ENCODE data around the gene EMC1. TPM values are rescaled to one million over a fixed set of nuclear protein-coding genes. Genes with fewer than 3 reads are reported as not detected.

EMC1 gene
- total RNA-seq, 1 experiment from 2014 or later: 60.0 TPM

DNA sequence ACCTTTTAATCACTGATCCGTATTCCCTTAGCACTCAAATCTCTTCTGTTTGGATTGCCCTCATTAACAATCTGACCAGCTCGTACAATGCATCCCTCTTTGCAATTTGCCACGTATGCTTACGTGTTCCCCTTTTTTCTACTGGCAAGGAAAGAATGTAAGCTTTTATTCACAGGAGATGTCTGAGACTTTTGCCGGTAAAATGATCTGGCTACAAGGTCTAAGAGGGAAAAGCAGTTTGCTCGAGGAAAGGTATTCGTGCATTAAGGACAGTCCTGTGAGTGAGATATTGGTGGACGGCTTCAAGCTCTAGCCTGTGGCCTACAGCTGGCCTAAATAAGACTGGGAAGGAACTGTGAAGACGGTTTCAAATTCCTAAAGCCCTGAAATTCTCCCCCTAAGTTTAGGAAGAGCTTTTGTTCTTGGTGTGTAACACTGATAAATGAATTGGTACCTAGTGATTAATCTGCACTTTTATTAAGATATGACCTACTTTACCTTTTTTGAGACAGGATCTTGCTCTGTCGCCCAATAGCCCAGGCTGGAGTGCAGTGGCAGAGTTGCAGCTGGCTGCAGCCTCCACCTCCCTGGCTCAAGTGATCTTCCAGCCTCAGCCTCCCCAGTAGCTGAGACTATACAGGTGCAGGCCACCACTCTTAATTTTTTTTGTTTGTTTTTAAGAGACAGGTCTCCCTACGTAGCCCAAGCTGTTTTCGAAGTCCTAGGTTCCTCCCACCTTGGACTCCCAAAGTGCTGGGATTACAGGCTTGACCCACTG, 40.4 kb downstream of the EMC1 start:
- no peaks in the 10 kb centered on the region for H3K27me3 ChIP-seq (ENCODE audit: insufficient read depth, low read length)
- no peak overlapping the region for H3K23ac ChIP-seq (ENCODE audit: insufficient read length, low read depth, low read length)
- peak overlapping the region; percentile 85 for H3K4me2 ChIP-seq (ENCODE audit: insufficient read depth, insufficient read length, low read length)
- no peak overlapping the region for H2BK15ac ChIP-seq (ENCODE audit: low read depth, low read length)
- no peaks in the 10 kb centered on the region; the same call in 1 of the 2 replicates for H3K4me1 ChIP-seq (ENCODE audit: insufficient read depth, low read length)
- no peak overlapping the region for H2AFZ ChIP-seq (ENCODE audit: low read length)
- peaks cover 11% of the 10 kb centered on the region for H3K23me2 ChIP-seq (ENCODE audit: insufficient read length, low read depth, low read length, poor library complexity, severe bottlenecking)
- peaks cover 2 to 20% (median 18%) of the 10 kb centered on the region in 3 experiments; a peak in 6 of 7 replicates for H3K36me3 Mint-ChIP-seq (ENCODE audit: insufficient read depth in 1 of 3, low read depth in 3 of 3)
- no peaks in the 10 kb centered on the region for H3K9me3 ChIP-seq (ENCODE audit: control insufficient read depth, low read depth, low read length)
- H3K14ac ChIP-seq (ENCODE audit: insufficient read depth, low read length): no peak overlapping the region; the same call in 1 of the 2 replicates
- H2BK12ac ChIP-seq (ENCODE audit: insufficient read length, low read depth, low read length): no peak overlapping the region
- DNase-seq: no peak
- peak overlapping the region; percentile 93 for H3K9ac ChIP-seq (ENCODE audit: extremely low read depth, insufficient read length, low read length)
- H4K8ac ChIP-seq (replicated peaks; ENCODE audit: insufficient read length, low read depth, low read length): no peak overlapping the region
- H2AK5ac ChIP-seq (ENCODE audit: insufficient read length, low read length): no peak overlapping the region
- peaks cover 35% of the 10 kb centered on the region for H3K79me2 ChIP-seq (ENCODE audit: insufficient read depth, low read length)
- H3K27me3 Mint-ChIP-seq (ENCODE audit: low read depth): no peaks in the 10 kb centered on the region
- peak overlapping the region; percentile 97 to 98 (median 98) for H3K27ac Mint-ChIP-seq
- no peak overlapping the region for H2BK5ac ChIP-seq (ENCODE audit: insufficient read length, low read length)
- H3K18ac ChIP-seq (ENCODE audit: insufficient read length, low read depth, low read length): peak overlapping the region; percentile 76
- peak overlapping the region; percentile 82 to 90 for H3K4me3 Mint-ChIP-seq
- peaks cover 27 to 28% of the 10 kb centered on the region in 2 experiments for H3K4me1 Mint-ChIP-seq
- H3K79me1 ChIP-seq (ENCODE audit: insufficient read depth, low read depth, low read length, poor library complexity, severe bottlenecking): peaks cover 10% of the 10 kb centered on the region
- H4K20me1 ChIP-seq (ENCODE audit: control insufficient read depth, insufficient read depth, insufficient read length): no peaks in the 10 kb centered on the region
- H2BK20ac ChIP-seq (ENCODE audit: low read depth, low read length, poor library complexity, severe bottlenecking): no peak overlapping the region
- no peak overlapping the region for H2BK120ac ChIP-seq (ENCODE audit: low read depth, low read length, poor library complexity, severe bottlenecking)
- H3K4ac ChIP-seq (ENCODE audit: low read depth, low read length): no peak overlapping the region; the same call in 1 of the 2 replicates
- no peaks in the 10 kb centered on the region for H3K9me3 Mint-ChIP-seq
- TF ChIP-seq, protein P1, sequence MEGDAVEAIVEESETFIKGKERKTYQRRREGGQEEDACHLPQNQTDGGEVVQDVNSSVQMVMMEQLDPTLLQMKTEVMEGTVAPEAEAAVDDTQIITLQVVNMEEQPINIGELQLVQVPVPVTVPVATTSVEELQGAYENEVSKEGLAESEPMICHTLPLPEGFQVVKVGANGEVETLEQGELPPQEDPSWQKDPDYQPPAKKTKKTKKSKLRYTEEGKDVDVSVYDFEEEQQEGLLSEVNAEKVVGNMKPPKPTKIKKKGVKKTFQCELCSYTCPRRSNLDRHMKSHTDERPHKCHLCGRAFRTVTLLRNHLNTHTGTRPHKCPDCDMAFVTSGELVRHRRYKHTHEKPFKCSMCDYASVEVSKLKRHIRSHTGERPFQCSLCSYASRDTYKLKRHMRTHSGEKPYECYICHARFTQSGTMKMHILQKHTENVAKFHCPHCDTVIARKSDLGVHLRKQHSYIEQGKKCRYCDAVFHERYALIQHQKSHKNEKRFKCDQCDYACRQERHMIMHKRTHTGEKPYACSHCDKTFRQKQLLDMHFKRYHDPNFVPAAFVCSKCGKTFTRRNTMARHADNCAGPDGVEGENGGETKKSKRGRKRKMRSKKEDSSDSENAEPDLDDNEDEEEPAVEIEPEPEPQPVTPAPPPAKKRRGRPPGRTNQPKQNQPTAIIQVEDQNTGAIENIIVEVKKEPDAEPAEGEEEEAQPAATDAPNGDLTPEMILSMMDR (conservative IDR thresholded peaks at IDR 0.05): no peak
- H3K27ac ChIP-seq (ENCODE audit: insufficient read length, low read depth, low read length): peak overlapping the region; percentile 88
- H4K5ac ChIP-seq (ENCODE audit: insufficient read length, low read depth, low read length): peak overlapping the region; percentile 21
- no peak overlapping the region for H3K56ac ChIP-seq (ENCODE audit: insufficient read length, low read depth, low read length)
- no peak overlapping the region for H3T11ph ChIP-seq (ENCODE audit: low read length)
- H4K91ac ChIP-seq (ENCODE audit: insufficient read length, low read depth, low read length): no peak overlapping the region
- no CpG with 5 or more reads among the region's 12 CpGs for WGBS (ENCODE audit: extremely low coverage, insufficient read length, low lambda C conversion rate)

All from H9 (cell line).